Measurements from ENCODE around the gene CALHM2.

- TF ChIP-seq POLR2AphosphoS5 (IDR thresholded peaks at IDR 0.05; ENCODE audit: low read depth, low read length) = no peak
- TF ChIP-seq TAF1 (IDR thresholded peaks at IDR 0.05; ENCODE audit: borderline replicate concordance, insufficient read depth, low read length) = no peak
- no peak for TF ChIP-seq SIN3A (IDR thresholded peaks at IDR 0.05; ENCODE audit: borderline replicate concordance, insufficient read depth, low read length)
These were observed 3.4 kb downstream of the CALHM2 start for GRCh38 chr10:103448746-103449145.
